ENCODE results near the gene COX10.

COX10 gene

DNA sequence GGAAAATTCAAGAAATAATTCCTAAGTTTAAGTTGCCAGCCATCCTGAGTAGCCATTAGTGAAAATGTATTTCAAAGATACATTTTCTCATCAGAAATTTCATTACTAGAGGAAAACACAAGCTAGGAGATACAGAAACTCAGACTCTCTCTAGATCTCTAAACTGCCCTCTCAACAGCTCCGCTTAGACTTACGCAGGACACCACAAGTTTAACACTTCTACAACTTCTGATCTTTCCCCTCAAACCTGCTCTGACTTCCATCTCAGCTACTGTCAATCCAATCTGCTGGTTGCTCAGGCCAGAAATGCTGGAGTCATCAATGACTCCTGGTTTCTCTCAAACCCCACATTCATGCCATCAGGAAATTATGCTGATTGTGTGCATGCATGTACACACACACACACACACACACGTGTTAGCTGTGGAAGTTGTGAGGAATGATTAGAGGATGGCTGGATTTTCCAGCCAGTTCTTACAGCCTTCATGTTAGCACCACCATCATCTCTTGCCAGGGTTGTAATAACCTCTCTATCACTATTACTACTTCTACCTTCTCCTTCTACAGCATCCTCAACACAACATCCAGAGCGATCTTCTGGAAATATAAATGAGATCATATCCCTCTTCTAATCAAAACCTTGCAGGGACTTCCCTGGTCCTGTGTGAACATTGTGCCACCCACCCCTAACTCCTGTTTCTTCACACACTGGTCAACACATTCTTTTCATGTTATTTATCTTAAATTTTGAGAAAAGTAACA, 47.1 kb downstream of the COX10 start:
- TF ChIP-seq, protein P1, sequence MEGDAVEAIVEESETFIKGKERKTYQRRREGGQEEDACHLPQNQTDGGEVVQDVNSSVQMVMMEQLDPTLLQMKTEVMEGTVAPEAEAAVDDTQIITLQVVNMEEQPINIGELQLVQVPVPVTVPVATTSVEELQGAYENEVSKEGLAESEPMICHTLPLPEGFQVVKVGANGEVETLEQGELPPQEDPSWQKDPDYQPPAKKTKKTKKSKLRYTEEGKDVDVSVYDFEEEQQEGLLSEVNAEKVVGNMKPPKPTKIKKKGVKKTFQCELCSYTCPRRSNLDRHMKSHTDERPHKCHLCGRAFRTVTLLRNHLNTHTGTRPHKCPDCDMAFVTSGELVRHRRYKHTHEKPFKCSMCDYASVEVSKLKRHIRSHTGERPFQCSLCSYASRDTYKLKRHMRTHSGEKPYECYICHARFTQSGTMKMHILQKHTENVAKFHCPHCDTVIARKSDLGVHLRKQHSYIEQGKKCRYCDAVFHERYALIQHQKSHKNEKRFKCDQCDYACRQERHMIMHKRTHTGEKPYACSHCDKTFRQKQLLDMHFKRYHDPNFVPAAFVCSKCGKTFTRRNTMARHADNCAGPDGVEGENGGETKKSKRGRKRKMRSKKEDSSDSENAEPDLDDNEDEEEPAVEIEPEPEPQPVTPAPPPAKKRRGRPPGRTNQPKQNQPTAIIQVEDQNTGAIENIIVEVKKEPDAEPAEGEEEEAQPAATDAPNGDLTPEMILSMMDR (IDR thresholded peaks at IDR 0.05; ENCODE audit: low read depth, low read length, missing control alignments), result no peak
- no peak overlapping the region for H3K4me3 ChIP-seq (ENCODE audit: low read depth, low read length)
- DNase-seq, result no peak
- H3K27ac ChIP-seq, result no peak overlapping the region
- in situ Hi-C loops (cut with HindIII; ENCODE audit: low pct_ligation_motif_present, low sequenced_read_pairs), result no loop called here
- no peaks in the 10 kb centered on the region for H3K27me3 ChIP-seq (replicated peaks)
- H3K36me3 ChIP-seq (replicated peaks), result no peaks in the 10 kb centered on the region

DNA sequence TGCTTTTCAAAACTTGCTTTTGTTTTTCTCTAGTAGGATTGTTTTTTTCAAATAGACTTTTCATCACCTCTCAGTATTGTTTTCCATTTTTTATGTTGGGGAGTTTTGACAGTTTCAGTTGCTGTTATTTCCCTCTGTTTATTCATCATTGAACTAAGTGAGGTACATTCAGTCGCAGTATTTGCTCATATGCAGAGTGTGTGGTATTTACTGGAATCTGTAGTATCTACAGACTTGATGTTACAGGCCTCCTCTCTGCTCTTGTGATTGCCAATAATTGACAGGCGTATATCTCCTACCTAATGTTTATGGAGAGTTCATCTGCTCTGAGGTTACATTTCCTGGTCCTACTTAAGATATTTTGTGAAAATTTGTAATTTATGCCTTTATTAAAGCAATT, 49.6 kb downstream of the COX10 start:
- Histone ChIP-seq H3K36me3 (replicated peaks) (no peaks in the 10 kb centered on the region), H3K4me3 (ENCODE audit: low read depth, low read length) (no peak overlapping the region), H3K27ac (no peak overlapping the region), H3K27me3 (replicated peaks) (no peaks in the 10 kb centered on the region)
- in situ Hi-C loops (cut with HindIII; ENCODE audit: low pct_ligation_motif_present, low sequenced_read_pairs), result no loop called here
- DNase-seq, result no peak
- TF ChIP-seq, protein P1 (IDR thresholded peaks at IDR 0.05; ENCODE audit: low read depth, low read length, missing control alignments), result no peak

- no peak for DNase-seq
- TF ChIP-seq, protein P1 (IDR thresholded peaks at IDR 0.05; ENCODE audit: low read depth, low read length, missing control alignments), result no peak
- H3K27me3 ChIP-seq (replicated peaks), result no peaks in the 10 kb centered on the region
- no peak overlapping the region for H3K27ac ChIP-seq
- no peaks in the 10 kb centered on the region for H3K36me3 ChIP-seq (replicated peaks)
- no peak overlapping the region for H3K4me3 ChIP-seq (ENCODE audit: low read depth, low read length)
- in situ Hi-C loops (cut with HindIII; ENCODE audit: low pct_ligation_motif_present, low sequenced_read_pairs), result no loop called here
Observed at GRCh38 chr17:14119546-14119945, 50.2 kb downstream of the COX10 start.

DNA sequence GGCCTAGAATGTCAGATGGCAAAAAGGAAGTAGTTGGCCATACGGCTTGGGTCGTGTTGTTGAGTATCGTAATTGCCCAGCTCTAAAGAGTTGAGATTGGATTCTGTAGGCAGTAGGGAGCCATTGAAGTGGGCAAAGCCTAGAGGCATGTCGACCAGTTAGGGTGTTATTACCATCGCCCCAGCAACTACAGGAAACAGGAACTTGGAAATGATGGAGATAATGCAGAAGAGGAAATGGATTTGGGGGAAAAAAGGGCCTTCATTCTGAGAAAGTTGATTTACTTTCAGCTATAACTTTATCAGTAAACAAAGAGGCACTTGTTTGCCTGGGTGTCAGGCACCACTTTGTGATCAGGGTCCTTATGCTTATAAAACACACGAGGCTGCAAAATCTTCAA, 52.6 kb downstream of the COX10 start:
- in situ Hi-C loops (cut with HindIII; ENCODE audit: low pct_ligation_motif_present, low sequenced_read_pairs), result no loop called here
- no peak for DNase-seq
- Histone ChIP-seq H3K27ac (no peak overlapping the region), H3K36me3 (replicated peaks) (no peaks in the 10 kb centered on the region), H3K4me3 (ENCODE audit: low read depth, low read length) (no peak overlapping the region), H3K27me3 (replicated peaks) (no peaks in the 10 kb centered on the region)
- TF ChIP-seq, protein P1 (IDR thresholded peaks at IDR 0.05; ENCODE audit: low read depth, low read length, missing control alignments), result no peak

- no peak for DNase-seq
- Histone ChIP-seq H3K4me3 (ENCODE audit: low read depth, low read length) (no peak overlapping the region), H3K36me3 (replicated peaks) (no peaks in the 10 kb centered on the region), H3K27me3 (replicated peaks) (no peaks in the 10 kb centered on the region), H3K27ac (no peak overlapping the region)
- TF ChIP-seq, protein P1 (IDR thresholded peaks at IDR 0.05; ENCODE audit: low read depth, low read length, missing control alignments), result no peak
- in situ Hi-C loops (cut with HindIII; ENCODE audit: low pct_ligation_motif_present, low sequenced_read_pairs), result no loop called here
Observed at GRCh38 chr17:14123619-14124278, 54.4 kb downstream of the COX10 start.
